ENCODE results near the gene WDR70. TPM values are rescaled to one million over a fixed set of nuclear protein-coding genes. Genes with fewer than 3 reads are reported as not detected.

The WDR70 gene
- total RNA-seq, 1 experiment from 2014 or later, result 31.3 TPM

GRCh38 chr5:37570597-37570996 is 191.5 kb downstream of the WDR70 start:
- POLR2A ChIA-PET, result interaction anchor here (0.6 kb wide), 1 partner anchor 111 kb away, joined by 3 read pairs; no protein-coding TSS in a partner anchor
- TF ChIP-seq CTCF (IDR thresholded peaks at IDR 0.05; ENCODE audit: unreplicated experiment), result no peak

GRCh38 chr5:37571985-37572384 is 192.9 kb downstream of the WDR70 start:
- Mint-ChIP-seq H3K9me3 (ENCODE audit: unreplicated experiment) (peaks cover 7% of the 10 kb centered on the region), H3K4me3 (ENCODE audit: unreplicated experiment) (no peak overlapping the region), H3K27ac (ENCODE audit: low read depth, unreplicated experiment) (no peak overlapping the region), H3K27me3 (ENCODE audit: insufficient read depth, unreplicated experiment) (no peaks in the 10 kb centered on the region), H3K4me1 (ENCODE audit: insufficient read depth, unreplicated experiment) (peaks cover 9% of the 10 kb centered on the region), H3K36me3 (ENCODE audit: insufficient read depth, unreplicated experiment) (peaks cover 9% of the 10 kb centered on the region)
- BruUV-seq (replicated peaks), result no TSS peak
- no peak for TF ChIP-seq CTCF (IDR thresholded peaks at IDR 0.05; ENCODE audit: unreplicated experiment)
- intact Hi-C loops (cut with micrococcal nuclease), result no loop called here
- no peak for DNase-seq (ENCODE audit: unreplicated experiment)
- CTCF ChIA-PET, result no interaction called here
- POLR2A ChIA-PET, result interaction anchor here (0.6 kb wide), 1 partner anchor 39 kb away, joined by 3 read pairs; no protein-coding TSS in a partner anchor

More at GRCh38 chr5:37570597-37570996, 191.5 kb downstream of the WDR70 start:
- H3K27me3 Mint-ChIP-seq (ENCODE audit: insufficient read depth, unreplicated experiment), result no peaks in the 10 kb centered on the region
- no peak overlapping the region for H3K4me3 Mint-ChIP-seq (ENCODE audit: unreplicated experiment)
- no peak overlapping the region for H3K27ac Mint-ChIP-seq (ENCODE audit: low read depth, unreplicated experiment)
- peaks cover 9% of the 10 kb centered on the region for H3K4me1 Mint-ChIP-seq (ENCODE audit: insufficient read depth, unreplicated experiment)
- H3K9me3 Mint-ChIP-seq (ENCODE audit: unreplicated experiment), result peaks cover 7% of the 10 kb centered on the region
- intact Hi-C loops (cut with micrococcal nuclease), result no loop called here
- CTCF ChIA-PET, result interaction anchor here (0.7 to 1.5 kb wide), 2 partner anchors 157 to 1200 kb away, joined by 4 read pairs; no protein-coding TSS in a partner anchor
- H3K36me3 Mint-ChIP-seq (ENCODE audit: insufficient read depth, unreplicated experiment), result peaks cover 9% of the 10 kb centered on the region
- BruUV-seq (replicated peaks), result no TSS peak
- no peak for DNase-seq (ENCODE audit: unreplicated experiment)

- no peak for DNase-seq (ENCODE audit: unreplicated experiment)
- Mint-ChIP-seq H3K4me3 (ENCODE audit: unreplicated experiment) (no peak overlapping the region), H3K27me3 (ENCODE audit: insufficient read depth, unreplicated experiment) (no peaks in the 10 kb centered on the region), H3K36me3 (ENCODE audit: insufficient read depth, unreplicated experiment) (no peaks in the 10 kb centered on the region), H3K4me1 (ENCODE audit: insufficient read depth, unreplicated experiment) (peaks cover 9% of the 10 kb centered on the region), H3K27ac (ENCODE audit: low read depth, unreplicated experiment) (no peak overlapping the region), H3K9me3 (ENCODE audit: unreplicated experiment) (peaks cover 7% of the 10 kb centered on the region)
- CTCF ChIA-PET, result interaction anchor here (0.5 to 0.9 kb wide), 3 partner anchors 13 to 25 kb away, joined by 3 to 5 read pairs (median 5); no protein-coding TSS in a partner anchor
- BruUV-seq (replicated peaks), result no TSS peak
- TF ChIP-seq CTCF (IDR thresholded peaks at IDR 0.05; ENCODE audit: unreplicated experiment), result no peak
- POLR2A ChIA-PET, result interaction anchor here (1.3 kb wide), 1 partner anchor 205 kb away, joined by 3 read pairs; the partner anchor contains the start of gene NUP155
- intact Hi-C loops (cut with micrococcal nuclease), result no loop called here
Measured at GRCh38 chr5:37575541-37576489, 196.7 kb downstream of the WDR70 start.

GRCh38 chr5:37576552-37576951 is 197.4 kb downstream of the WDR70 start:
- DNase-seq (ENCODE audit: unreplicated experiment), result no peak
- ChIA-PET POLR2A (interaction anchor here (0.8 kb wide), 1 partner anchor 362 kb away, joined by 3 read pairs; no protein-coding TSS in a partner anchor), CTCF (interaction anchor here (0.5 to 0.9 kb wide), 3 partner anchors 12 to 26 kb away, joined by 4 to 5 read pairs (median 5); no protein-coding TSS in a partner anchor)
- Mint-ChIP-seq H3K4me3 (ENCODE audit: unreplicated experiment) (no peak overlapping the region), H3K4me1 (ENCODE audit: insufficient read depth, unreplicated experiment) (peaks cover 8% of the 10 kb centered on the region), H3K9me3 (ENCODE audit: unreplicated experiment) (peaks cover 7% of the 10 kb centered on the region), H3K36me3 (ENCODE audit: insufficient read depth, unreplicated experiment) (no peaks in the 10 kb centered on the region), H3K27me3 (ENCODE audit: insufficient read depth, unreplicated experiment) (no peaks in the 10 kb centered on the region), H3K27ac (ENCODE audit: low read depth, unreplicated experiment) (no peak overlapping the region)
- no peak for TF ChIP-seq CTCF (IDR thresholded peaks at IDR 0.05; ENCODE audit: unreplicated experiment)
- no TSS peak for BruUV-seq (replicated peaks)
- intact Hi-C loops (cut with micrococcal nuclease), result no loop called here
